GM15510 (cell line): ENCODE measurements around the gene MTAP.

ENCODE experiments used
- POLR2A ChIP-seq: IDR thresholded peaks from 3 replicates; pipeline ENCODE4 v1.6.1; 2011; ENCODE audit warnings: borderline replicate concordance; ENCODE audit not compliant: insufficient read length; ENCODE audit errors: extremely low read depth

MTAP gene

DNA sequence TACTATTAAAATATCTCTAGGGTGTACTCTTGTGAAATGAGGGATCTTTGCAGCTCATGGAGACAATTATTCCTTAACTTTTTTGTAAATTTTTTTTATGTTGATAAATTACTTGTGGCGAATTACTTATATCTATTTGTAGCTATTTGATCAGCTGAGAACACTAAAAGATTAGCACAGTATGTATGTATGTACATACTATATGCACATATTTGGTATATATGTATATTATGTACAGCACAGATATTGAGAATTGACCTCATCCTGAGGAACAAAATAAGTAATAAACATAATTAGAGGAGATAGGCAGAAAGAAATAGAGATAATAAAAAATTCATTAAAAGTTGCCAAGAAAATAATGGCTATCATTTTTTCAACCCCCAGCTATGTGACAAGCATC lies 180.0 kb downstream of the MTAP start:
- TF ChIP-seq POLR2A: no peak

DNA sequence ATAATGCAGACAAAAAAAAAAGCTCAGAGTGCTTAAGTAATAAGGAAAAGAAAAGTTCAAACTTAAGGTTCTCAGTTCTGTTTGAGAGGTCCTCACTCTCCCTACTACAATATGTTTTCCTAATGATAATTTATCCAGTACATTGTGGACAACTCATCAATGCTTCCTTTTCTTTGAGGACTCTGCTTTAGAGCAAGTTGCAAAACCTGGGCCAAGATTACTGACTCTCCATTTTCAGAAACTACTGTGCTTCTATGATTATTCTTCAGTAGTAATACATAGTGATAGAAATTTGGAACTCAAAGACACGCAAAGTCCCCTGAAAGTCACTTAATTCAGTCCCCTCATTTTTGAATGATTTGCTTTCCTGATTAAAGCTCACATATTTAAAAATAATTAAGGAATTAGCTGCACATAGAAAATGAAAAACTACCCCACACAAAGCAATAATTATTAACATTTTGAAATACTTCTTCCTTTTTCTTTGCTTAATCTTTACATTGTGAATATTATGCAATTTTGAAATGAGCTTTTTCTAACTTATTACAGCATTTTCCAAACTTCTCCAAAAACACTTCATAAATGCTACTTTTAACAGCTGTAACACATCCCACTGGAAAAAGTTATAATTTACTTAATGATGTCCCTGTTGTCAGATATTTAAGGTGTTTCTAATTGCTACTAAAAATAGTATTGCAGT lies 180.6 kb downstream of the MTAP start:
- TF ChIP-seq POLR2A: no peak

DNA sequence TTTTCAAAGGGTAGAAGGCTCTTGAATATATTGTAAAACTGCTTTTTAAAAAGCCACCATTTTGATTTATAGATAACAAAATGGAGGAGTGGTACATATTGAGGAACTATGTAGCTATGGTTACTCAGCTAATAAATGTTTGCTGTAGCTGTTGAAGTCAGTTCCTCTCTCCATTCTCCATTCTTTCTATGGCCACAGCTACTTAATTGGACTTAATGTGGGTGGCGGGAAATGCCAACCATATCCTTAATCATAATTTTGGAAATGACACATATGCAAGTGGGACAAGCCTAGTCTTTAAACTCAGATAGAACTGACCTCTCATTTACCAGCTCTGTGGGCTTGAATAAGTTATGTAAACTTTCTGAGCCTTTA lies 181.1 kb downstream of the MTAP start:
- TF ChIP-seq POLR2A: no peak

GRCh38 chr9:21984101-21984500 lies 181.7 kb downstream of the MTAP start:
- TF ChIP-seq POLR2A: no peak

DNA sequence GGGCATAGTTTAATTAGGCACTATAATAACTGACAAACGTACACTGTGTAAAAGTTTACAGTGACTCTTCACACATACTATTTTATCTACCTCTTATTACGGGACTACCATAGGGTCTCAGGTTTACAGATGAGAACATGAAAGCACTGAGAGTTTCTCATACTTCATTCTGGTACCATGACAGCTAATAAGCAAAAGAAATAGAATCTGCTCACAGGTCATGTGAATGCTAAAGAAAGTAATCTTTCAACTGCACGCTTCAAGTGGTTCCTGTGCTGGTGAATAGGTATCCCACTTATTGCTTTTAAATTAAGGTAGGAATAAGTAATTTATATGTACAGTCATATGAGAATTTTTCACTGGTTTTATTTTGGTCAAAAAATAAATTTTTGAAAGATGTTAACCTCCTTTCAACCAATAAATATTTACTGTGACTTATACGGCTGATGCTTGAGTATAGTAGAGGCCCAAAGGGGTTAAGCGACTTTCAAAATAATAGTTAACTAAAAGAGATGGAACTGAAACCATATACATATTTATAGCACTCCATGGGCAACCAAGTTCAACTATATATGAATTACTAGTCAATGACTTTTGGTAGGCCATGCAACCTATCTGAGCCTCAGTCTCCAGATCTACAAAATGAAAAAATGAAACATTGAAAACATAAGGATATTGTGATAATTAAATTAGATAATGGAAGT lies 183.7 kb downstream of the MTAP start:
- TF ChIP-seq POLR2A: no peak
